HEK293 (cell line): ENCODE measurements around the gene LINS1.

Experiments used
- CTCF ChIA-PET: fragments of 350-600 bp; formaldehyde crosslinking; extraction: SDS; loops from one replicate; lab custom pipeline; 2021; ENCODE audit warnings: antibody characterized with exemption; lab: Yijun Ruan, JAX
- POLR2A ChIA-PET: fragments of 300-600 bp; formaldehyde crosslinking; extraction: SDS; loops from one replicate; lab custom pipeline; 2020; ENCODE audit warnings: antibody characterized with exemption, inconsistent platforms; lab: Yijun Ruan, JAX
- H3K27ac ChIP-seq: fragments of 200-500 bp; sonication (Bioruptor generic); 2 replicates; pipeline ENCODE4 v1.5.1; 2014; ENCODE audit warnings: low read depth, low read length, control low read depth, inconsistent platforms; ENCODE audit errors: extremely low read depth
- H3K36me3 ChIP-seq, 2 experiments: fragments of 200-500 bp in 1 of 2; sonication (Bioruptor generic) in 1 of 2; 1 replicate in 1 of 2; 2 replicates in 1 of 2; pipeline ENCODE4 v1.5.1; 2014 to 2017; ENCODE audit warnings: inconsistent platforms in 2 of 2, low read length in 2 of 2; ENCODE audit not compliant: control insufficient read depth in 2 of 2, insufficient read depth in 1 of 2
- H3K4me1 ChIP-seq: fragments of 200-500 bp; sonication (Bioruptor generic); 2 replicates; pipeline ENCODE4 v1.5.1; 2014; ENCODE audit warnings: mild to moderate bottlenecking, low read length, inconsistent platforms; ENCODE audit not compliant: control insufficient read depth, insufficient read depth
- H3K4me3 ChIP-seq: 2 replicates; pipeline ENCODE4 v1.5.1; 2011; ENCODE audit warnings: low read depth, mild to moderate bottlenecking, control low read depth, low read length, moderate library complexity
- H3K9me3 ChIP-seq: fragments of 200-500 bp; sonication (Bioruptor generic); 2 replicates; pipeline ENCODE4 v1.5.1; 2014; ENCODE audit warnings: low read depth, low read length, inconsistent platforms; ENCODE audit not compliant: control insufficient read depth, insufficient read depth
- ELK4 ChIP-seq: IDR thresholded peaks from 2 replicates; pipeline ENCODE4 v1.6.1; 2011; ENCODE audit warnings: mild to moderate bottlenecking, low read depth, low read length, borderline replicate concordance
- KLF7 ChIP-seq: fragments of 450-650 bp; formaldehyde crosslinking; IDR thresholded peaks from 2 replicates; pipeline ENCODE4 v1.5.1; 2016; ENCODE audit warnings: missing biosample characterization, missing genetic modification characterization, borderline replicate concordance
- ZFP3 ChIP-seq: fragments of 450-650 bp; formaldehyde crosslinking; IDR thresholded peaks from 2 replicates; pipeline ENCODE4 v1.5.1; 2016; ENCODE audit warnings: low read depth, missing biosample characterization, missing genetic modification characterization
- ZFP37 ChIP-seq: fragments of 450-650 bp; formaldehyde crosslinking; IDR thresholded peaks from 2 replicates; pipeline ENCODE4 v1.5.1; 2016; ENCODE audit warnings: missing biosample characterization, missing genetic modification characterization
- ZNF169 ChIP-seq: fragments of 450-650 bp; formaldehyde crosslinking; IDR thresholded peaks from 2 replicates; pipeline ENCODE4 v1.5.1; 2016; ENCODE audit warnings: missing biosample characterization, missing genetic modification characterization
- ZNF19 ChIP-seq: fragments of 450-650 bp; formaldehyde crosslinking; IDR thresholded peaks from 2 replicates; pipeline ENCODE4; 2016; ENCODE audit warnings: missing biosample characterization, missing genetic modification characterization, low read depth
- ZNF202 ChIP-seq: fragments of 450-650 bp; formaldehyde crosslinking; IDR thresholded peaks from 2 replicates; pipeline ENCODE4 v1.5.1; 2016; ENCODE audit warnings: missing biosample characterization, missing genetic modification characterization, borderline replicate concordance
- ZNF248 ChIP-seq: fragments of 450-650 bp; formaldehyde crosslinking; IDR thresholded peaks from 2 replicates; pipeline ENCODE4 v1.5.1; 2017; ENCODE audit warnings: missing biosample characterization, missing genetic modification characterization
- ZNF341 ChIP-seq: fragments of 450-650 bp; formaldehyde crosslinking; IDR thresholded peaks from 2 replicates; pipeline ENCODE4; 2016; ENCODE audit warnings: low read depth, missing biosample characterization, missing genetic modification characterization
- ZNF423 ChIP-seq: fragments of 450-650 bp; formaldehyde crosslinking; IDR thresholded peaks from 2 replicates; pipeline ENCODE4 v1.5.1; 2016; ENCODE audit warnings: missing biosample characterization, missing genetic modification characterization
- ZNF596 ChIP-seq: fragments of 450-650 bp; IDR thresholded peaks from 2 replicates; pipeline ENCODE4 v1.5.0; 2018; ENCODE audit warnings: missing biosample characterization, mild to moderate bottlenecking, missing genetic modification characterization, moderate library complexity
- ZNF654 ChIP-seq: fragments of 450-650 bp; formaldehyde crosslinking; IDR thresholded peaks from 2 replicates; pipeline ENCODE4 v1.5.1; 2016; ENCODE audit warnings: low read depth, missing biosample characterization, missing genetic modification characterization
- ZNF658 ChIP-seq: fragments of 450-650 bp; formaldehyde crosslinking; IDR thresholded peaks from 2 replicates; pipeline ENCODE4; 2016; ENCODE audit warnings: missing biosample characterization, missing genetic modification characterization
- ZNF660 ChIP-seq: fragments of 450-650 bp; IDR thresholded peaks from 2 replicates; pipeline ENCODE4 v1.5.1; 2018; ENCODE audit warnings: missing biosample characterization, mild to moderate bottlenecking, missing genetic modification characterization
- ZNF707 ChIP-seq: fragments of 450-650 bp; formaldehyde crosslinking; IDR thresholded peaks from 2 replicates; pipeline ENCODE4 v1.5.1; 2016; ENCODE audit warnings: missing biosample characterization, missing genetic modification characterization
- ZNF747 ChIP-seq: fragments of 450-650 bp; formaldehyde crosslinking; IDR thresholded peaks from 2 replicates; pipeline ENCODE4 v1.5.1; 2016; ENCODE audit warnings: missing biosample characterization, missing genetic modification characterization
- ZNF792 ChIP-seq: fragments of 450-650 bp; formaldehyde crosslinking; IDR thresholded peaks from 2 replicates; pipeline ENCODE4 v1.5.1; 2016; ENCODE audit warnings: missing biosample characterization, missing genetic modification characterization
- ZSCAN4 ChIP-seq: fragments of 450-650 bp; formaldehyde crosslinking; IDR thresholded peaks from 2 replicates; pipeline ENCODE4 v1.5.1; 2017; ENCODE audit warnings: missing biosample characterization, missing genetic modification characterization
- TF ChIP-seq, protein P1 (sequence below): fragments of 450-650 bp; formaldehyde crosslinking; IDR thresholded peaks from 2 replicates; pipeline ENCODE4 v1.5.1; 2016; ENCODE audit warnings: missing biosample characterization, missing genetic modification characterization
- TF ChIP-seq, protein P2 (sequence below): fragments of 450-650 bp; formaldehyde crosslinking; IDR thresholded peaks from 2 replicates; pipeline ENCODE4 v1.5.1; 2016; ENCODE audit warnings: missing biosample characterization, missing genetic modification characterization

LINS1 gene

GRCh38 chr15:100597862-100598261, 4.1 kb downstream of the LINS1 start:
- ChIA-PET CTCF (interaction anchor here (0.9 kb wide), 1 partner anchor 256 kb away, joined by 3 read pairs; the partner anchor contains the start of gene ADAMTS17), POLR2A (interaction anchor here (0.7 kb wide), 1 partner anchor 688 kb away, joined by 5 read pairs; no protein-coding TSS in a partner anchor)
- Histone ChIP-seq H3K36me3 (no peaks in the 10 kb centered on the region), H3K4me3 (no peak overlapping the region), H3K4me1 (peaks cover 15% of the 10 kb centered on the region), H3K27ac (no peak overlapping the region), H3K9me3 (no peaks in the 10 kb centered on the region)
- TF ChIP-seq ZNF747 (tag by site-specific recombination) (no peak), ZFP37 (tag by site-specific recombination) (no peak), ZNF658 (tag by site-specific recombination) (no peak), ZSCAN4 (tag by site-specific recombination) (no peak), ZFP3 (tag by site-specific recombination) (no peak), ZNF792 (tag by site-specific recombination) (no peak), KLF7 (tag by site-specific recombination) (no peak), ZNF202 (tag by site-specific recombination) (no peak), ZNF248 (no peak), ZNF423 (tag by site-specific recombination) (no peak), ZNF707 (tag by site-specific recombination) (no peak), ZNF596 (tag by site-specific recombination) (no peak), ZNF660 (tag by site-specific recombination) (no peak), ELK4 (no peak), ZNF19 (tag by site-specific recombination) (no peak)
- TF ChIP-seq, protein P1, sequence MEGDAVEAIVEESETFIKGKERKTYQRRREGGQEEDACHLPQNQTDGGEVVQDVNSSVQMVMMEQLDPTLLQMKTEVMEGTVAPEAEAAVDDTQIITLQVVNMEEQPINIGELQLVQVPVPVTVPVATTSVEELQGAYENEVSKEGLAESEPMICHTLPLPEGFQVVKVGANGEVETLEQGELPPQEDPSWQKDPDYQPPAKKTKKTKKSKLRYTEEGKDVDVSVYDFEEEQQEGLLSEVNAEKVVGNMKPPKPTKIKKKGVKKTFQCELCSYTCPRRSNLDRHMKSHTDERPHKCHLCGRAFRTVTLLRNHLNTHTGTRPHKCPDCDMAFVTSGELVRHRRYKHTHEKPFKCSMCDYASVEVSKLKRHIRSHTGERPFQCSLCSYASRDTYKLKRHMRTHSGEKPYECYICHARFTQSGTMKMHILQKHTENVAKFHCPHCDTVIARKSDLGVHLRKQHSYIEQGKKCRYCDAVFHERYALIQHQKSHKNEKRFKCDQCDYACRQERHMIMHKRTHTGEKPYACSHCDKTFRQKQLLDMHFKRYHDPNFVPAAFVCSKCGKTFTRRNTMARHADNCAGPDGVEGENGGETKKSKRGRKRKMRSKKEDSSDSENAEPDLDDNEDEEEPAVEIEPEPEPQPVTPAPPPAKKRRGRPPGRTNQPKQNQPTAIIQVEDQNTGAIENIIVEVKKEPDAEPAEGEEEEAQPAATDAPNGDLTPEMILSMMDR (tag by site-specific recombination), result no peak
- TF ChIP-seq, protein P2, sequence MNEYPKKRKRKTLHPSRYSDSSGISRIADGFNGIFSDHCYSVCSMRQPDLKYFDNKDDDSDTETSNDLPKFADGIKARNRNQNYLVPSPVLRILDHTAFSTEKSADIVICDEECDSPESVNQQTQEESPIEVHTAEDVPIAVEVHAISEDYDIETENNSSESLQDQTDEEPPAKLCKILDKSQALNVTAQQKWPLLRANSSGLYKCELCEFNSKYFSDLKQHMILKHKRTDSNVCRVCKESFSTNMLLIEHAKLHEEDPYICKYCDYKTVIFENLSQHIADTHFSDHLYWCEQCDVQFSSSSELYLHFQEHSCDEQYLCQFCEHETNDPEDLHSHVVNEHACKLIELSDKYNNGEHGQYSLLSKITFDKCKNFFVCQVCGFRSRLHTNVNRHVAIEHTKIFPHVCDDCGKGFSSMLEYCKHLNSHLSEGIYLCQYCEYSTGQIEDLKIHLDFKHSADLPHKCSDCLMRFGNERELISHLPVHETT (tag by site-specific recombination), result no peak

- H3K9me3 ChIP-seq, result no peaks in the 10 kb centered on the region
- CTCF ChIA-PET, result interaction anchor here (0.7 kb wide), 1 partner anchor 24 kb away, joined by 3 read pairs; no protein-coding TSS in a partner anchor
- H3K4me3 ChIP-seq, result no peak overlapping the region
- no peak overlapping the region for H3K27ac ChIP-seq
- peaks cover 20% of the 10 kb centered on the region for H3K4me1 ChIP-seq
- TF ChIP-seq ZNF169, result no peak
- no peak for TF ChIP-seq ZNF654 (tag by site-specific recombination)
- TF ChIP-seq ZNF341 (tag by site-specific recombination), result 0 out of 2 replicates have a peak, but pooled peaks have one; percentile 11
- TF ChIP-seq, all 188 proteins: peak for 1
- POLR2A ChIA-PET, result no interaction called here
- H3K36me3 ChIP-seq, result no peaks in the 10 kb centered on the region
These were observed 5.2 kb downstream of the LINS1 start for GRCh38 chr15:100596792-100597191.
